HL-60 (cell line): ENCODE measurements around the gene ATXN1L.
"Not testable (repeated sequence)": the region's sequence is repeated elsewhere in the genome, so short reads cannot be mapped to it uniquely, and the experiment has no call there.

Experiments used
- POLR2AphosphoS5 ChIP-seq: IDR thresholded peaks from 2 replicates; pipeline ENCODE4 v1.6.1; 2012; ENCODE audit warnings: low read depth
- SPI1 ChIP-seq: IDR thresholded peaks from 2 replicates; pipeline ENCODE4 v1.6.1; 2012; ENCODE audit warnings: low read depth, mild to moderate bottlenecking, borderline replicate concordance
- TF ChIP-seq, protein P1 (sequence below): IDR thresholded peaks from one replicate; pipeline ENCODE4 v1.5.1; 2011; ENCODE audit warnings: low read length, control low read depth, inconsistent platforms; ENCODE audit not compliant: insufficient read depth
- TF ChIP-seq, protein P2 (sequence below): IDR thresholded peaks from 2 replicates; pipeline ENCODE4 v1.6.1; 2012; ENCODE audit warnings: low read depth; ENCODE audit not compliant: insufficient replicate concordance

DNA sequence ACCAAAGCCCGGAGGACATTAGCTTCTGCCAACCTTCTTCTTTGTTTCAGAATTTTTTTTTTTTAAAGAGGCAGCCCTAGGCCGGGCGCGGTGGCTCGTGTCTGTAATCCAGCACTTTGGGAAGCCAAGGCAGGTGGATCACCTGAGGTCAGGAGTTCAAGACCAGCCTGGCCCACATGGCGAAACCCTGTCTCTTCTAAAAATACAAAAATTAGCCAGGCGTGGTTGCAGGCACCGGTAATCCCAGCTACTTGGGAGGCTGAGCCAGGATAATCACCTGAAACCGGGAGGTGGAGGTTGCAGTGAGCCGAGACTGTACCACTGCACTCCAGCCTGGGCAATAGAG, 28.6 kb upstream of the ATXN1L start:
- TF ChIP-seq, protein P1, sequence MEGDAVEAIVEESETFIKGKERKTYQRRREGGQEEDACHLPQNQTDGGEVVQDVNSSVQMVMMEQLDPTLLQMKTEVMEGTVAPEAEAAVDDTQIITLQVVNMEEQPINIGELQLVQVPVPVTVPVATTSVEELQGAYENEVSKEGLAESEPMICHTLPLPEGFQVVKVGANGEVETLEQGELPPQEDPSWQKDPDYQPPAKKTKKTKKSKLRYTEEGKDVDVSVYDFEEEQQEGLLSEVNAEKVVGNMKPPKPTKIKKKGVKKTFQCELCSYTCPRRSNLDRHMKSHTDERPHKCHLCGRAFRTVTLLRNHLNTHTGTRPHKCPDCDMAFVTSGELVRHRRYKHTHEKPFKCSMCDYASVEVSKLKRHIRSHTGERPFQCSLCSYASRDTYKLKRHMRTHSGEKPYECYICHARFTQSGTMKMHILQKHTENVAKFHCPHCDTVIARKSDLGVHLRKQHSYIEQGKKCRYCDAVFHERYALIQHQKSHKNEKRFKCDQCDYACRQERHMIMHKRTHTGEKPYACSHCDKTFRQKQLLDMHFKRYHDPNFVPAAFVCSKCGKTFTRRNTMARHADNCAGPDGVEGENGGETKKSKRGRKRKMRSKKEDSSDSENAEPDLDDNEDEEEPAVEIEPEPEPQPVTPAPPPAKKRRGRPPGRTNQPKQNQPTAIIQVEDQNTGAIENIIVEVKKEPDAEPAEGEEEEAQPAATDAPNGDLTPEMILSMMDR, result not testable (repeated sequence)
- not testable (repeated sequence) for TF ChIP-seq POLR2AphosphoS5, SPI1
- TF ChIP-seq, protein P2, sequence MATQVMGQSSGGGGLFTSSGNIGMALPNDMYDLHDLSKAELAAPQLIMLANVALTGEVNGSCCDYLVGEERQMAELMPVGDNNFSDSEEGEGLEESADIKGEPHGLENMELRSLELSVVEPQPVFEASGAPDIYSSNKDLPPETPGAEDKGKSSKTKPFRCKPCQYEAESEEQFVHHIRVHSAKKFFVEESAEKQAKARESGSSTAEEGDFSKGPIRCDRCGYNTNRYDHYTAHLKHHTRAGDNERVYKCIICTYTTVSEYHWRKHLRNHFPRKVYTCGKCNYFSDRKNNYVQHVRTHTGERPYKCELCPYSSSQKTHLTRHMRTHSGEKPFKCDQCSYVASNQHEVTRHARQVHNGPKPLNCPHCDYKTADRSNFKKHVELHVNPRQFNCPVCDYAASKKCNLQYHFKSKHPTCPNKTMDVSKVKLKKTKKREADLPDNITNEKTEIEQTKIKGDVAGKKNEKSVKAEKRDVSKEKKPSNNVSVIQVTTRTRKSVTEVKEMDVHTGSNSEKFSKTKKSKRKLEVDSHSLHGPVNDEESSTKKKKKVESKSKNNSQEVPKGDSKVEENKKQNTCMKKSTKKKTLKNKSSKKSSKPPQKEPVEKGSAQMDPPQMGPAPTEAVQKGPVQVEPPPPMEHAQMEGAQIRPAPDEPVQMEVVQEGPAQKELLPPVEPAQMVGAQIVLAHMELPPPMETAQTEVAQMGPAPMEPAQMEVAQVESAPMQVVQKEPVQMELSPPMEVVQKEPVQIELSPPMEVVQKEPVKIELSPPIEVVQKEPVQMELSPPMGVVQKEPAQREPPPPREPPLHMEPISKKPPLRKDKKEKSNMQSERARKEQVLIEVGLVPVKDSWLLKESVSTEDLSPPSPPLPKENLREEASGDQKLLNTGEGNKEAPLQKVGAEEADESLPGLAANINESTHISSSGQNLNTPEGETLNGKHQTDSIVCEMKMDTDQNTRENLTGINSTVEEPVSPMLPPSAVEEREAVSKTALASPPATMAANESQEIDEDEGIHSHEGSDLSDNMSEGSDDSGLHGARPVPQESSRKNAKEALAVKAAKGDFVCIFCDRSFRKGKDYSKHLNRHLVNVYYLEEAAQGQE, result not testable (repeated sequence)
